Measurements from ENCODE around the gene NCDN.

GRCh38 chr1:35511305-35511704 lies 46.3 kb upstream of the NCDN start:
- TF ChIP-seq, protein P1, sequence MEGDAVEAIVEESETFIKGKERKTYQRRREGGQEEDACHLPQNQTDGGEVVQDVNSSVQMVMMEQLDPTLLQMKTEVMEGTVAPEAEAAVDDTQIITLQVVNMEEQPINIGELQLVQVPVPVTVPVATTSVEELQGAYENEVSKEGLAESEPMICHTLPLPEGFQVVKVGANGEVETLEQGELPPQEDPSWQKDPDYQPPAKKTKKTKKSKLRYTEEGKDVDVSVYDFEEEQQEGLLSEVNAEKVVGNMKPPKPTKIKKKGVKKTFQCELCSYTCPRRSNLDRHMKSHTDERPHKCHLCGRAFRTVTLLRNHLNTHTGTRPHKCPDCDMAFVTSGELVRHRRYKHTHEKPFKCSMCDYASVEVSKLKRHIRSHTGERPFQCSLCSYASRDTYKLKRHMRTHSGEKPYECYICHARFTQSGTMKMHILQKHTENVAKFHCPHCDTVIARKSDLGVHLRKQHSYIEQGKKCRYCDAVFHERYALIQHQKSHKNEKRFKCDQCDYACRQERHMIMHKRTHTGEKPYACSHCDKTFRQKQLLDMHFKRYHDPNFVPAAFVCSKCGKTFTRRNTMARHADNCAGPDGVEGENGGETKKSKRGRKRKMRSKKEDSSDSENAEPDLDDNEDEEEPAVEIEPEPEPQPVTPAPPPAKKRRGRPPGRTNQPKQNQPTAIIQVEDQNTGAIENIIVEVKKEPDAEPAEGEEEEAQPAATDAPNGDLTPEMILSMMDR (optimal IDR thresholded peaks at IDR 0.05 in 1 of 3, IDR thresholded peaks at IDR 0.05 in 1 of 3, conservative IDR thresholded peaks at IDR 0.05 in 1 of 3; ENCODE audit: extremely low read depth in 1 of 3, insufficient read depth in 2 of 3, low read length in 3 of 3), result no peak
- TF ChIP-seq EZH2 (IDR thresholded peaks at IDR 0.05; ENCODE audit: low read length), result no peak

Data from keratinocyte (primary cell).